Loucy (cell line): ENCODE results near the gene RRP7A.

Experiments used
- EZH2phosphoT487 ChIP-seq: fragments of 200-600 bp; IDR thresholded peaks from 2 replicates; pipeline ENCODE4 v1.6.1; 2018; ENCODE audit warnings: antibody characterized with exemption, mild to moderate bottlenecking, moderate library complexity, borderline replicate concordance
- TF ChIP-seq, protein P1 (sequence below): fragments of 200-600 bp; sonication (generic); conservative IDR thresholded peaks from 2 replicates; pipeline ENCODE4 v1.5.1; 2014; ENCODE audit warnings: mild to moderate bottlenecking, antibody characterized with exemption, low read length

DNA sequence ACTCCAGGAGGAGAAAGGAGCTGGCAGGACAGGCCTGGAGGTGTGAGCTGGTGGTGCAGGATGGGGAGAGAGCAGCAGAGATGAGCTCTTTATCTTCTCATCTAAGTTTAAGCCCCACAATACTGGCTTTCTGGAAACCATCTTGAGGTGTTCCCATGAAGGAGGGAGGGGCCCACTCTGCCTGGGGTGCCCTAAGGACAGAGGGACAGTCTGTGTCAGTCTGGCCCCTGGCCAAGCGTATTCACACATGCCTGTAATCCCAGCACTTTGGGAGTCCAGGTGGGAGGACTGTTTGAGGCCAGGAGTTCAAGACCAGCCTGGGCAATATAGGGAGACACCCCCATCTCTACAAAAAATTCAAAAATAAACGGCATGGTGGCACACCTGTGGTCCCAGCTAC, 43.1 kb upstream of the RRP7A start:
- TF ChIP-seq, protein P1, sequence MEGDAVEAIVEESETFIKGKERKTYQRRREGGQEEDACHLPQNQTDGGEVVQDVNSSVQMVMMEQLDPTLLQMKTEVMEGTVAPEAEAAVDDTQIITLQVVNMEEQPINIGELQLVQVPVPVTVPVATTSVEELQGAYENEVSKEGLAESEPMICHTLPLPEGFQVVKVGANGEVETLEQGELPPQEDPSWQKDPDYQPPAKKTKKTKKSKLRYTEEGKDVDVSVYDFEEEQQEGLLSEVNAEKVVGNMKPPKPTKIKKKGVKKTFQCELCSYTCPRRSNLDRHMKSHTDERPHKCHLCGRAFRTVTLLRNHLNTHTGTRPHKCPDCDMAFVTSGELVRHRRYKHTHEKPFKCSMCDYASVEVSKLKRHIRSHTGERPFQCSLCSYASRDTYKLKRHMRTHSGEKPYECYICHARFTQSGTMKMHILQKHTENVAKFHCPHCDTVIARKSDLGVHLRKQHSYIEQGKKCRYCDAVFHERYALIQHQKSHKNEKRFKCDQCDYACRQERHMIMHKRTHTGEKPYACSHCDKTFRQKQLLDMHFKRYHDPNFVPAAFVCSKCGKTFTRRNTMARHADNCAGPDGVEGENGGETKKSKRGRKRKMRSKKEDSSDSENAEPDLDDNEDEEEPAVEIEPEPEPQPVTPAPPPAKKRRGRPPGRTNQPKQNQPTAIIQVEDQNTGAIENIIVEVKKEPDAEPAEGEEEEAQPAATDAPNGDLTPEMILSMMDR, result no peak
- no peak for TF ChIP-seq EZH2phosphoT487
